ENCODE results near the gene ZBTB44.

GRCh38 chr11:130220311-130221035 is 94.2 kb downstream of the ZBTB44 start:
- TF ChIP-seq CTCF (conservative IDR thresholded peaks at IDR 0.05) (no peak), ZFX (IDR thresholded peaks at IDR 0.05) (no peak)

Data from C4-2B (cell line).